Heart left ventricle (tissue), 16 donors: ENCODE measurements around the gene BIVM. TPM values are rescaled to one million over a fixed set of nuclear protein-coding genes. Genes with fewer than 3 reads are reported as not detected.
A peak's percentile ranks its signal among the peaks of the same experiment; 100 is the strongest.

Experiments
- ATAC-seq, 4 donors: fragments of 200-7000 bp; cut with Tn5 transposase; one replicate each; pipeline ENCODE4 v1.9.1; 2020 to 2022; ENCODE audit warnings: moderate library complexity in 4 of 4, mild to moderate bottlenecking in 3 of 4, moderate number of reproducible peaks in 1 of 4
- DNase-seq, 5 donors: peaks; one replicate each; pipeline ENCODE4 v3.0.0-alpha.2; 2020
- H3K27ac ChIP-seq, 12 donors: fragments of 200-600 bp; sonication (generic) in 4 of 12; one replicate each; pipeline versions ENCODE4 v1.5.0 to v1.8.0; 2016 to 2022; ENCODE audit warnings: mild to moderate bottlenecking in 2 of 12
- H3K27me3 ChIP-seq, 9 donors: fragments of 200-600 bp; sonication (generic) in 2 of 9; one replicate each; pipeline versions ENCODE4 v1.5.1 to v1.8.0; 2016 to 2022; ENCODE audit warnings: mild to moderate bottlenecking in 3 of 9
- H3K36me3 ChIP-seq, 9 donors: fragments of 200-600 bp; sonication (generic) in 2 of 9; one replicate each; pipeline versions ENCODE4 v1.5.0 to v1.8.0; 2018 to 2022; ENCODE audit warnings: mild to moderate bottlenecking in 2 of 9
- H3K4me1 ChIP-seq, 12 donors: fragments of 200-600 bp; sonication (generic) in 4 of 12; one replicate each; pipeline versions ENCODE4 v1.5.0 to v1.8.0; 2016 to 2022; ENCODE audit warnings: mild to moderate bottlenecking in 3 of 12
- H3K4me3 ChIP-seq, 12 donors: fragments of 200-600 bp; sonication (generic) in 4 of 12; one replicate each; pipeline versions ENCODE4 v1.5.0 to v1.8.0; 2017 to 2022; ENCODE audit warnings: mild to moderate bottlenecking in 9 of 12, moderate library complexity in 4 of 12
- H3K9me3 ChIP-seq, 12 donors: fragments of 200-600 bp; sonication (generic) in 4 of 12; one replicate each; pipeline versions ENCODE4 v1.5.0 to v1.8.0; 2016 to 2022; ENCODE audit warnings: mild to moderate bottlenecking in 1 of 12
- POLR2A ChIP-seq, 2 donors: fragments of 450-650 bp; IDR thresholded peaks; one replicate each; pipeline ENCODE4 v1.6.1; 2017; ENCODE audit warnings: antibody characterized with exemption in 2 of 2, mild to moderate bottlenecking in 2 of 2, moderate library complexity in 2 of 2
- WGBS, 4 donors: extraction: QIAGEN DNeasy Blood & Tissue Kit in 2 of 4; methylation state at CpG; one replicate each; pipeline versions ENCODE4 v1.1.5 to v1.1.7; 2013 to 2018; 5-methylcytosine and 5-hydroxymethylcytosine counted together
- intact Hi-C, 10 donors: fragments of 100-400 bp; cut with DNase I; formaldehyde crosslinking; loops; one replicate each; pipeline versions ENCODE4 v1.11.1 to v1.14.2; 2022
- polyA plus RNA-seq, 2 donors: library from polyadenylated mRNA; stranded (reverse); fragments of 200-250 nt; gene quantifications; one replicate each; pipeline ENCODE4 v1.2.3, GENCODE V29; 2013
- total RNA-seq, 9 donors: library from RNA; depleted of rRNA in 2 of 9; stranded (reverse); fragments of >200 nt in 2 of 9; fragmentation: NEBNext Ultra II Directional in 3 of 9; extraction: Animal tissue kit (Norgen Biotek cat#: 25700) in 3 of 9; gene quantifications; one replicate each; pipeline versions ENCODE4 v1.1.0 to v1.2.4, GENCODE V29; 2016 to 2023
- TF ChIP-seq, protein P1 (sequence below), 12 donors: fragments of 200-600 bp; sonication (generic) in 4 of 12; IDR thresholded peaks; one replicate each; pipeline versions ENCODE4 v1.5.0 to v1.8.0; 2018 to 2022; ENCODE audit warnings: antibody characterized with exemption in 12 of 12, mild to moderate bottlenecking in 5 of 12
- donor health status: ischemic (EF 13 %, LVEDD 7.1; RV severe dilation, severe dysfunction).
- donor health status: healthy with polysubstance abuse.
- donor health status: DM: no; HTN: yes; CAD: no.
- donor health status: DM: no; HTN: no; CAD: no.
- donor health status: ischemic (EF 25% LVEDD 6.9; RV normal size, moderate dysfunction).
- donor health status: ischemic (EF 25% LVEDD 5.7; RV mildly dilated, moderate dysfunction).
- donor health status: healthy.
- donor health status: DM: yes; HTN: yes; CAD: no.
- donor health status: ischemic (EF 35%, LVEDD 5.7; RV mildly dilated, moderate dysfunction).
- donor health status: nonischemic (EF 11% LVEDD 7.7; RV severe dilation, severe dysfunction).
- donor health status: DM: yes; HTN: yes; CAD: no.
- donor health status: PGD.
- donor health status: ischemic (EF 29% LVEDD 5.4; RV normal size, mild dysfunction).
- donor health status: nonischemic (EF 23%, LVEDD 6.1; RV moderate dilation, normal function).

The BIVM gene
- total and polyA plus RNA-seq, 11 donors, result 10.3 to 35.7 (median 24.5) TPM

GRCh38 chr13:102781591-102781990 lies 17.3 kb upstream of the BIVM start:
- no peak for TF ChIP-seq POLR2A (IDR thresholded peaks at IDR 0.05)
- TF ChIP-seq, protein P1, sequence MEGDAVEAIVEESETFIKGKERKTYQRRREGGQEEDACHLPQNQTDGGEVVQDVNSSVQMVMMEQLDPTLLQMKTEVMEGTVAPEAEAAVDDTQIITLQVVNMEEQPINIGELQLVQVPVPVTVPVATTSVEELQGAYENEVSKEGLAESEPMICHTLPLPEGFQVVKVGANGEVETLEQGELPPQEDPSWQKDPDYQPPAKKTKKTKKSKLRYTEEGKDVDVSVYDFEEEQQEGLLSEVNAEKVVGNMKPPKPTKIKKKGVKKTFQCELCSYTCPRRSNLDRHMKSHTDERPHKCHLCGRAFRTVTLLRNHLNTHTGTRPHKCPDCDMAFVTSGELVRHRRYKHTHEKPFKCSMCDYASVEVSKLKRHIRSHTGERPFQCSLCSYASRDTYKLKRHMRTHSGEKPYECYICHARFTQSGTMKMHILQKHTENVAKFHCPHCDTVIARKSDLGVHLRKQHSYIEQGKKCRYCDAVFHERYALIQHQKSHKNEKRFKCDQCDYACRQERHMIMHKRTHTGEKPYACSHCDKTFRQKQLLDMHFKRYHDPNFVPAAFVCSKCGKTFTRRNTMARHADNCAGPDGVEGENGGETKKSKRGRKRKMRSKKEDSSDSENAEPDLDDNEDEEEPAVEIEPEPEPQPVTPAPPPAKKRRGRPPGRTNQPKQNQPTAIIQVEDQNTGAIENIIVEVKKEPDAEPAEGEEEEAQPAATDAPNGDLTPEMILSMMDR (IDR thresholded peaks at IDR 0.05), result no peak
- Histone ChIP-seq H3K36me3 (peaks cover 0 to 12% (median under 1%) of the 10 kb centered on the region in 9 donors), H3K4me3 (no peak overlapping the region), H3K27me3 (no peaks in the 10 kb centered on the region), H3K27ac (no peak overlapping the region), H3K9me3 (no peaks in the 10 kb centered on the region), H3K4me1 (peaks cover 0 to 9% (median 0%) of the 10 kb centered on the region in 12 donors)
- 97 to 100% (median 99%) methylated on average over 1 of the region's 1 CpG for WGBS, 4 donors
- DNase-seq, result no peak
- ATAC-seq, result no peak
- intact Hi-C loops, result loop anchor here in 2 of 10 donors (5.0 to 10.0 kb wide), 2 partner anchors 51 to 797 kb away; no protein-coding TSS in a partner anchor

- Histone ChIP-seq H3K4me3 (no peak overlapping the region), H3K4me1 (peaks cover 0 to 9% (median 0%) of the 10 kb centered on the region in 12 donors), H3K27me3 (no peaks in the 10 kb centered on the region), H3K36me3 (peaks cover 0 to 34% (median 12%) of the 10 kb centered on the region in 9 donors), H3K9me3 (no peaks in the 10 kb centered on the region), H3K27ac (peak overlapping the region in 10 of 12 donors; percentile 18 to 84 (median 61))
- WGBS, 4 donors, result 44 to 62% (median 59%) methylated on average over 3 of the region's 3 CpGs
- intact Hi-C loops, result loop anchor here in 2 of 10 donors (5.0 to 10.0 kb wide), 2 partner anchors 48 to 800 kb away; no protein-coding TSS in a partner anchor
- TF ChIP-seq POLR2A (IDR thresholded peaks at IDR 0.05), result no peak
- TF ChIP-seq, protein P1 (IDR thresholded peaks at IDR 0.05), result no peak
- ATAC-seq (peak; percentile 94 to 99 (median 96)), DNase-seq (no peak)
Observed at GRCh38 chr13:102784483-102784882, 14.4 kb upstream of the BIVM start.

- no peak overlapping the region for H3K4me3 ChIP-seq
- intact Hi-C loops, result loop anchor here in 1 of 10 donors (10.0 kb wide), 1 partner anchor 804 kb away; no protein-coding TSS in a partner anchor
- peaks cover 0 to 9% (median 0%) of the 10 kb centered on the region in 12 donors for H3K4me1 ChIP-seq
- no peak for ATAC-seq
- H3K36me3 ChIP-seq, result peaks cover 0 to 70% (median 35%) of the 10 kb centered on the region in 9 donors
- no peak for DNase-seq
- no peaks in the 10 kb centered on the region for H3K9me3 ChIP-seq
- no peaks in the 10 kb centered on the region for H3K27me3 ChIP-seq
- no peak overlapping the region for H3K27ac ChIP-seq
- 95 to 100% (median 96%) methylated on average over 8 of the region's 8 CpGs for WGBS, 4 donors
- TF ChIP-seq, protein P1 (IDR thresholded peaks at IDR 0.05), result no peak
- TF ChIP-seq POLR2A (IDR thresholded peaks at IDR 0.05), result no peak
Observed at GRCh38 chr13:102788683-102789082, 10.2 kb upstream of the BIVM start.

DNA sequence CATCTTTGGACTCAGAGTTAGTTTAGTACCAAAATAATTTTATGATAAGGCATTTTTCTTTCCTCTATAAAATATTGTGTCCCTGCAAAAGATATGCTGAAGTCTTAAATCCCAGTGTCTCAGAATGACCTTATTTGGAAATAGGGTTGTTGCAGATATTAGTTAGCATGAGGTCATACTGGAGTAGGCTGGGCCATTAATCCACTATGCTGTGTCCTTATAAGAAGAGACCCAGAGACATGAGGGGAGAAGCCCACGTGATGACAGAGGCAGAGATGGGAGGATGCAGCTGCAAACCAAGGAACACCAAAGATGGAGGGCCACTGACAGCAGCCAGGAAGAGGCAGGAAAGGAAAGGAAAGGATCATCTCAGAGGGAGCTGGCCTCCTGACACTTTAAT lies 6.5 kb upstream of the BIVM start:
- Histone ChIP-seq H3K9me3 (no peaks in the 10 kb centered on the region), H3K27ac (no peak overlapping the region), H3K36me3 (peaks cover 0 to 58% (median 32%) of the 10 kb centered on the region in 9 donors), H3K27me3 (no peaks in the 10 kb centered on the region), H3K4me1 (peaks cover 0 to 2% (median 0%) of the 10 kb centered on the region in 12 donors), H3K4me3 (no peak overlapping the region)
- WGBS, 4 donors, result 44 to 91% (median 59%) methylated on average over 1 of the region's 1 CpG
- ATAC-seq (no peak), DNase-seq (no peak)
- TF ChIP-seq, protein P1 (IDR thresholded peaks at IDR 0.05), result no peak
- no peak for TF ChIP-seq POLR2A (IDR thresholded peaks at IDR 0.05)
- intact Hi-C loops, result no loop called here
